HCT116 (cell line): ENCODE data around the gene MYCL. TPM values are rescaled to one million over a fixed set of nuclear protein-coding genes. Genes with fewer than 3 reads are reported as not detected.
"Not testable (repeated sequence)": the region's sequence is repeated elsewhere in the genome, so short reads cannot be mapped to it uniquely, and the experiment has no call there.

Experiments used
- ATAC-seq: fragments of 200-7000 bp; cut with Tn5 transposase; 2 replicates; pipeline ENCODE4 v1.9.1; 2020; ENCODE audit warnings: mild to moderate bottlenecking, moderate library complexity
- BruUV-seq: library from RNA; stranded (reverse); fragments of 400-500 nt; replicated peaks from 2 replicates; lab custom pipeline; 2021; lab: Mats Ljungman, UMichigan
- CTCF ChIA-PET: fragments of 300-600 bp; sonication (Branson Sonifier 250); formaldehyde crosslinking; loops from one replicate; lab custom pipeline; 2021; ENCODE audit warnings: antibody characterized with exemption; lab: Charles Lee
- POLR2A ChIA-PET: fragments of 300-600, 350-600 bp; sonication (Branson Sonifier 250); formaldehyde crosslinking; loops from one replicate; lab custom pipeline; 2021; ENCODE audit warnings: antibody characterized with exemption; lab: Charles Lee
- RAD21 ChIA-PET, 2 experiments: fragments of 300-600 bp; sonication (Branson Sonifier 250); formaldehyde crosslinking; loops; one replicate each; lab custom pipeline; 2023; ENCODE audit warnings: low total read pairs in 2 of 2; ENCODE audit not compliant: uncharacterized antibody in 2 of 2, unreplicated experiment in 2 of 2, low non-redundant PET in 1 of 2; lab: Charles Lee
- DNase-seq: peaks from one replicate; pipeline ENCODE4 v3.0.0-alpha.2; 2010; ENCODE audit warnings: low read depth, low spot score
- H2AFZ ChIP-seq: fragments of 200-600 bp; shearing (Covaris generic), sonication (generic); 2 replicates; pipeline ENCODE4 v1.6.1; 2017; ENCODE audit warnings: low read depth, mixed run types, mixed read lengths, antibody characterized with exemption, low read length; ENCODE audit not compliant: poor library complexity, severe bottlenecking
- H3K27ac ChIP-seq: 2 replicates; pipeline ENCODE4 v1.5.1; 2012; ENCODE audit warnings: low read depth, low read length
- H3K27me3 ChIP-seq: fragments of 200-600 bp; sonication (generic); 2 replicates; pipeline ENCODE4 v1.6.1; 2016; ENCODE audit warnings: mixed run types, low read length, mixed read lengths; ENCODE audit not compliant: insufficient read depth
- H3K36me3 ChIP-seq, 2 experiments: fragments of 200-500 bp in 1 of 2; fragments of 200-600 bp in 1 of 2; sonication (Bioruptor generic) in 1 of 2; sonication (generic) in 1 of 2; 2 replicates each; pipeline versions ENCODE4 v1.5.1 to v1.6.1; 2014 to 2016; ENCODE audit warnings: low read length in 2 of 2, inconsistent platforms in 1 of 2, mixed read lengths in 1 of 2, mixed run types in 1 of 2; ENCODE audit not compliant: insufficient read depth in 2 of 2, control insufficient read depth in 1 of 2
- H3K4me1 ChIP-seq, 2 experiments: fragments of 200-600 bp in 1 of 2; sonication (generic) in 1 of 2; 2 replicates each; pipeline versions ENCODE4 v1.5.1 to v1.6.1; 2012 to 2017; ENCODE audit warnings: low read length in 2 of 2, inconsistent platforms in 1 of 2, mild to moderate bottlenecking in 1 of 2, mixed read lengths in 1 of 2, mixed run types in 1 of 2, moderate library complexity in 1 of 2; ENCODE audit not compliant: insufficient read depth in 2 of 2, control insufficient read depth in 1 of 2
- H3K4me2 ChIP-seq: fragments of 200-600 bp; sonication (generic); 2 replicates; pipeline ENCODE4 v1.6.1; 2017; ENCODE audit warnings: mixed run types, low read length, mixed read lengths
- H3K4me3 ChIP-seq, 2 experiments: fragments of 200-600 bp in 1 of 2; sonication (generic) in 1 of 2; replicated peaks in 1 of 2; 2 replicates each; pipeline ENCODE4 v1.5.1; 2011 to 2016; ENCODE audit warnings: low read length in 2 of 2, control low read depth in 1 of 2, low read depth in 1 of 2, mild to moderate bottlenecking in 1 of 2, mixed read lengths in 1 of 2, mixed run types in 1 of 2
- H3K79me2 ChIP-seq: fragments of 200-600 bp; sonication (generic); 2 replicates; pipeline ENCODE4 v1.6.1; 2017; ENCODE audit warnings: mild to moderate bottlenecking, mixed run types, low read length, moderate library complexity, mixed read lengths; ENCODE audit not compliant: insufficient read depth
- H3K9ac ChIP-seq: fragments of 200-600 bp; sonication (generic); 2 replicates; pipeline ENCODE4 v1.6.1; 2016; ENCODE audit warnings: low read length, mixed read lengths
- H3K9me2 ChIP-seq: fragments of 200-600 bp; sonication (generic), shearing (Covaris generic); 2 replicates; pipeline ENCODE4 v1.6.1; 2017; ENCODE audit warnings: mixed run types, mild to moderate bottlenecking, moderate library complexity; ENCODE audit not compliant: insufficient read depth
- H3K9me3 ChIP-seq, 2 experiments: fragments of 200-500 bp in 1 of 2; fragments of 200-600 bp in 1 of 2; sonication (Bioruptor generic) in 1 of 2; sonication (generic) in 1 of 2; 2 replicates each; pipeline ENCODE4 v1.6.1; 2014 to 2017; ENCODE audit warnings: low read length in 2 of 2, mixed read lengths in 2 of 2, inconsistent platforms in 1 of 2, low read depth in 1 of 2, mild to moderate bottlenecking in 1 of 2, mixed run types in 1 of 2, moderate library complexity in 1 of 2; ENCODE audit not compliant: control insufficient read depth in 1 of 2, insufficient read depth in 1 of 2
- H4K20me1 ChIP-seq: fragments of 200-600 bp; sonication (generic), shearing (Covaris generic); 2 replicates; pipeline ENCODE4 v1.6.1; 2017; ENCODE audit warnings: mixed run types, mild to moderate bottlenecking, moderate library complexity; ENCODE audit not compliant: insufficient read depth
- ATF3 ChIP-seq: IDR thresholded peaks from 2 replicates; pipeline ENCODE4 v1.6.1; 2012
- SP1 ChIP-seq: IDR thresholded peaks from 2 replicates; pipeline ENCODE4 v1.6.1; 2012; ENCODE audit warnings: low read depth
- intact Hi-C: fragments of 100-400 bp; cut with micrococcal nuclease; formaldehyde crosslinking; loops from 2 replicates; pipeline ENCODE4 v1.10.0; 2022
- total RNA-seq: library from RNA; stranded (reverse); gene quantifications from one replicate; pipeline ENCODE4 v1.2.1, GENCODE V29; 2021; ENCODE audit not compliant: unreplicated experiment

Gene MYCL
- total RNA-seq, 1 experiment from 2014 or later: 10.0 TPM

- CTCF ChIA-PET, RAD21 ChIA-PET, H3K9ac ChIP-seq, POLR2A ChIA-PET, H3K9me3 ChIP-seq, intact Hi-C loops, H3K4me2 ChIP-seq, BruUV-seq, DNase-seq, ATAC-seq, H3K4me3 ChIP-seq, H4K20me1 ChIP-seq, H3K27ac ChIP-seq, H3K36me3 ChIP-seq, H3K9me2 ChIP-seq, H2AFZ ChIP-seq, H3K4me1 ChIP-seq, H3K27me3 ChIP-seq: not testable (repeated sequence)
- H3K79me2 ChIP-seq: peaks cover 88% of the 10 kb centered on the region
These were observed 30.7 kb downstream of the MYCL start for GRCh38 chr1:39871043-39871442.

- POLR2A ChIA-PET, intact Hi-C loops, H3K9ac ChIP-seq, H2AFZ ChIP-seq, H3K4me2 ChIP-seq, H3K36me3 ChIP-seq, H3K27me3 ChIP-seq, BruUV-seq, RAD21 ChIA-PET, H3K27ac ChIP-seq, H3K9me3 ChIP-seq, CTCF ChIA-PET, ATAC-seq, H3K9me2 ChIP-seq, DNase-seq, H3K4me1 ChIP-seq, H3K4me3 ChIP-seq, H4K20me1 ChIP-seq: not testable (repeated sequence)
- H3K79me2 ChIP-seq: peaks cover 88% of the 10 kb centered on the region
These were observed 32.1 kb downstream of the MYCL start for GRCh38 chr1:39869538-39870112.

- no peaks in the 10 kb centered on the region for H3K27me3 ChIP-seq
- no peak overlapping the region for H3K9ac ChIP-seq
- no peaks in the 10 kb centered on the region for H3K9me2 ChIP-seq
- TF ChIP-seq SP1 (no peak), ATF3 (no peak)
- peaks cover 6% of the 10 kb centered on the region; the same call in 1 of the 2 replicates for H4K20me1 ChIP-seq
- H3K27ac ChIP-seq: no peak overlapping the region
- no peak overlapping the region for H2AFZ ChIP-seq
- H3K36me3 ChIP-seq: peaks cover 5 to 6% of the 10 kb centered on the region in 2 experiments; a peak in 2 of 4 replicates
- POLR2A ChIA-PET: no interaction called here
- no peak overlapping the region for H3K4me2 ChIP-seq
- intact Hi-C loops: no loop called here
- H3K4me1 ChIP-seq: peaks cover 0 to under 1% of the 10 kb centered on the region in 2 experiments; a peak in 1 of 4 replicates
- DNase-seq (no peak), ATAC-seq (no peak)
- RAD21 ChIA-PET: no interaction called here
- peaks cover 87% of the 10 kb centered on the region for H3K79me2 ChIP-seq
- CTCF ChIA-PET: no interaction called here
- BruUV-seq: no TSS peak
- H3K9me3 ChIP-seq: no peaks in the 10 kb centered on the region
- H3K4me3 ChIP-seq: no peak overlapping the region
These were observed 35.0 kb downstream of the MYCL start for GRCh38 chr1:39866767-39867166.
